T-cell (primary cell): ENCODE results near the gene EPN2. TPM values are rescaled to one million over a fixed set of nuclear protein-coding genes. Genes with fewer than 3 reads are reported as not detected.
"Not testable (repeated sequence)": the region's sequence is repeated elsewhere in the genome, so short reads cannot be mapped to it uniquely, and the experiment has no call there.

Source experiments
- ATAC-seq, 4 experiments: fragments of 200-7000 bp in 3 of 4; fragments of 150-1000 bp in 1 of 4; cut with Tn5 transposase; replicated peaks in 1 of 4; 1 replicate in 3 of 4; 2 replicates in 1 of 4; pipeline ENCODE4 v1.10.0; 2021; ENCODE audit warnings: moderate library complexity in 3 of 4, mild to moderate bottlenecking in 2 of 4, moderate number of reproducible peaks in 1 of 4
- CTCF ChIA-PET, 2 donors: fragments of 300-600 bp; sonication (Branson Sonifier 250); formaldehyde crosslinking; loops; one replicate each; lab custom pipeline; 2022; ENCODE audit warnings: antibody characterized with exemption in 2 of 2; lab: Charles Lee
- POLR2A ChIA-PET, 2 donors: fragments of 300-600 bp; sonication (Branson Sonifier 250); formaldehyde crosslinking; loops; one replicate each; lab custom pipeline; 2022; ENCODE audit warnings: antibody characterized with exemption in 2 of 2; lab: Charles Lee
- DNase-seq, 35 experiments: peaks; one replicate each; pipeline versions ENCODE4 v3.0.0 to v3.0.0-alpha.2; 2013 to 2023
- H3K27ac ChIP-seq: one replicate; pipeline ENCODE4 v1.5.1; 2013; ENCODE audit warnings: low read length
- H3K27me3 ChIP-seq, 2 experiments: replicated peaks in 1 of 2; 1 replicate in 1 of 2; 2 replicates in 1 of 2; pipeline versions ENCODE4 v1.6.1 to v1.7.0; 2013; ENCODE audit warnings: low read length in 1 of 2, mixed read lengths in 1 of 2; ENCODE audit not compliant: control insufficient read depth in 2 of 2, insufficient read depth in 2 of 2; ENCODE audit errors: extremely low read depth in 1 of 2
- H3K36me3 ChIP-seq, 2 donors: 1 replicate in 1 of 2; 2 replicates in 1 of 2; pipeline versions ENCODE4 v1.6.1 to v1.7.0; 2013; ENCODE audit warnings: low read length in 1 of 2; ENCODE audit not compliant: control insufficient read depth in 2 of 2, insufficient read depth in 1 of 2; ENCODE audit errors: extremely low read depth in 1 of 2
- H3K4me1 ChIP-seq, 2 experiments: 1 replicate in 1 of 2; 2 replicates in 1 of 2; pipeline versions ENCODE4 v1.6.1 to v1.7.0; 2013; ENCODE audit warnings: low read length in 2 of 2, mixed read lengths in 1 of 2; ENCODE audit not compliant: insufficient read depth in 2 of 2, control insufficient read depth in 1 of 2; ENCODE audit errors: extremely low read depth in 1 of 2
- H3K4me3 ChIP-seq, 2 donors: 1 replicate in 1 of 2; 2 replicates in 1 of 2; pipeline versions ENCODE4 v1.5.1 to v1.7.0; 2013; ENCODE audit warnings: mild to moderate bottlenecking in 2 of 2, low read length in 1 of 2, moderate library complexity in 1 of 2; ENCODE audit not compliant: control insufficient read depth in 1 of 2; ENCODE audit errors: extremely low read depth in 1 of 2
- H3K9me3 ChIP-seq: 2 replicates; pipeline ENCODE4 v1.7.0; 2013
- H3K27ac Mint-ChIP-seq, 2 donors: one replicate each; pipeline ENCODE4 v1.8.0; 2020 to 2021; ENCODE audit warnings: mild to moderate bottlenecking in 2 of 2, mixed read lengths in 2 of 2
- H3K27me3 Mint-ChIP-seq, 2 donors: one replicate each; pipeline ENCODE4 v1.8.0; 2021 to 2022; ENCODE audit warnings: mixed read lengths in 2 of 2
- H3K36me3 Mint-ChIP-seq: one replicate; pipeline ENCODE4 v1.8.0; 2021; ENCODE audit warnings: mixed read lengths
- H3K4me1 Mint-ChIP-seq, 3 donors: one replicate each; pipeline ENCODE4 v1.8.0; 2020 to 2022; ENCODE audit warnings: mixed read lengths in 3 of 3, mild to moderate bottlenecking in 1 of 3
- H3K4me3 Mint-ChIP-seq, 3 donors: one replicate each; pipeline ENCODE4 v1.8.0; 2020 to 2022; ENCODE audit warnings: mild to moderate bottlenecking in 3 of 3, mixed read lengths in 3 of 3, moderate library complexity in 3 of 3
- H3K9me3 Mint-ChIP-seq, 3 donors: one replicate each; pipeline ENCODE4 v1.8.0; 2020 to 2022; ENCODE audit warnings: mixed read lengths in 3 of 3
- WGBS: methylation state at CpG from one replicate; pipeline ENCODE4 v1.1.5; 2013; ENCODE audit warnings: missing lambda C conversion rate; ENCODE audit not compliant: insufficient coverage; 5-methylcytosine and 5-hydroxymethylcytosine counted together
- total RNA-seq, 35 experiments: library from RNA in 6 of 35; stranded (reverse) in 6 of 35; fragments of 120-200 nt in 1 of 35; gene quantifications; one replicate each; pipeline versions ENCODE4 v1.2.1 to v1.2.4 and lab custom pipeline; 2013 to 2026

EPN2 gene
- total RNA-seq, 5 donors from 2014 or later (not counting 1 experiment from before 2014, with no cell fraction given), result 5.5 to 9.8 (median 8.4) TPM

- POLR2A ChIA-PET, H3K4me1 Mint-ChIP-seq, H3K27ac ChIP-seq, H3K36me3 Mint-ChIP-seq, H3K36me3 ChIP-seq, H3K9me3 Mint-ChIP-seq, ATAC-seq, H3K27me3 ChIP-seq, H3K4me1 ChIP-seq, H3K27me3 Mint-ChIP-seq, H3K9me3 ChIP-seq, H3K4me3 ChIP-seq, DNase-seq, CTCF ChIA-PET, H3K4me3 Mint-ChIP-seq, H3K27ac Mint-ChIP-seq: not testable (repeated sequence)
- WGBS, result no CpG with 5 or more reads among the region's 3 CpGs
These were observed 33.7 kb upstream of the EPN2 start for GRCh38 chr17:19203429-19203828.

GRCh38 chr17:19215074-19215860 is 21.9 kb upstream of the EPN2 start:
- H3K9me3 Mint-ChIP-seq, CTCF ChIA-PET, H3K4me3 Mint-ChIP-seq, H3K4me1 Mint-ChIP-seq, H3K27me3 Mint-ChIP-seq, H3K4me1 ChIP-seq, H3K36me3 Mint-ChIP-seq, H3K27me3 ChIP-seq, DNase-seq, H3K27ac Mint-ChIP-seq, H3K36me3 ChIP-seq, POLR2A ChIA-PET, H3K27ac ChIP-seq, H3K4me3 ChIP-seq, H3K9me3 ChIP-seq: not testable (repeated sequence)
- WGBS, result no CpG with 5 or more reads among the region's 67 CpGs
- peak in 3 of 4 experiments; percentile 23 to 25 (median 25) for ATAC-seq

GRCh38 chr17:19216148-19216926 is 20.8 kb upstream of the EPN2 start:
- H3K4me1 ChIP-seq, H3K27me3 Mint-ChIP-seq, H3K9me3 ChIP-seq, CTCF ChIA-PET, H3K4me3 Mint-ChIP-seq, H3K27ac Mint-ChIP-seq, H3K36me3 Mint-ChIP-seq, H3K27ac ChIP-seq, H3K4me1 Mint-ChIP-seq, H3K27me3 ChIP-seq, DNase-seq, H3K9me3 Mint-ChIP-seq, H3K4me3 ChIP-seq, H3K36me3 ChIP-seq, POLR2A ChIA-PET: not testable (repeated sequence)
- peak; percentile 52 to 79 (median 66) for ATAC-seq
- no CpG with 5 or more reads among the region's 13 CpGs for WGBS

GRCh38 chr17:19218914-19219313 is 18.3 kb upstream of the EPN2 start:
- WGBS, result no CpG with 5 or more reads among the region's 2 CpGs
- H3K4me3 Mint-ChIP-seq, H3K36me3 ChIP-seq, H3K27ac Mint-ChIP-seq, H3K27me3 ChIP-seq, POLR2A ChIA-PET, CTCF ChIA-PET, H3K4me3 ChIP-seq, H3K4me1 ChIP-seq, H3K36me3 Mint-ChIP-seq, H3K27me3 Mint-ChIP-seq, H3K9me3 Mint-ChIP-seq, H3K27ac ChIP-seq, ATAC-seq, H3K4me1 Mint-ChIP-seq, H3K9me3 ChIP-seq, DNase-seq: not testable (repeated sequence)

GRCh38 chr17:19219384-19219783 is 17.8 kb upstream of the EPN2 start:
- H3K4me3 ChIP-seq, H3K27me3 ChIP-seq, POLR2A ChIA-PET, H3K27ac ChIP-seq, DNase-seq, H3K27ac Mint-ChIP-seq, H3K9me3 Mint-ChIP-seq, H3K4me1 ChIP-seq, H3K4me1 Mint-ChIP-seq, CTCF ChIA-PET, H3K36me3 ChIP-seq, H3K9me3 ChIP-seq, H3K36me3 Mint-ChIP-seq, H3K27me3 Mint-ChIP-seq, H3K4me3 Mint-ChIP-seq, ATAC-seq: not testable (repeated sequence)
- WGBS, result no CpG with 5 or more reads among the region's 11 CpGs

- H3K9me3 Mint-ChIP-seq, H3K27ac ChIP-seq, POLR2A ChIA-PET, H3K4me1 ChIP-seq, H3K36me3 ChIP-seq, ATAC-seq, H3K36me3 Mint-ChIP-seq, H3K4me3 Mint-ChIP-seq, H3K9me3 ChIP-seq, CTCF ChIA-PET, H3K4me1 Mint-ChIP-seq, H3K4me3 ChIP-seq, H3K27ac Mint-ChIP-seq, H3K27me3 ChIP-seq, DNase-seq, H3K27me3 Mint-ChIP-seq: not testable (repeated sequence)
- WGBS, result no CpG with 5 or more reads among the region's 8 CpGs
These were observed 17.0 kb upstream of the EPN2 start for GRCh38 chr17:19220195-19220594.
